Endothelial cell of umbilical vein (primary cell): ENCODE data around the gene OXSR1. TPM values are rescaled to one million over a fixed set of nuclear protein-coding genes. Genes with fewer than 3 reads are reported as not detected.

ENCODE experiments used
- BruUV-seq: library from RNA; stranded (reverse); fragments of 400-500 nt; replicated peaks from 2 replicates; lab custom pipeline; 2021; lab: Mats Ljungman, UMichigan
- CTCF ChIA-PET: fragments of 300-600, 350-600 bp; sonication (Branson Sonifier 250); formaldehyde crosslinking; loops from one replicate; lab custom pipeline; 2021; ENCODE audit warnings: antibody characterized with exemption, inconsistent platforms; lab: Charles Lee
- POLR2A ChIA-PET: fragments of 300-600, 350-600 bp; sonication (Branson Sonifier 250); formaldehyde crosslinking; loops from one replicate; lab custom pipeline; 2021; ENCODE audit warnings: antibody characterized with exemption, inconsistent platforms; lab: Charles Lee
- DNase-seq: peaks from one replicate; pipeline ENCODE4 v3.0.0-alpha.2; 2011; ENCODE audit warnings: low read depth, low spot score
- FAIRE-seq: peaks from 2 replicates; lab custom pipeline; 2011; peaks lifted over from hg19 to GRCh38; lab: Jason Lieb, UNC
- H2AFZ ChIP-seq: 2 replicates; pipeline ENCODE4 v1.6.0; 2012; ENCODE audit warnings: low read depth, low read length, control low read depth, inconsistent platforms
- H3K27ac ChIP-seq: 2 replicates; pipeline ENCODE4 v1.5.1; 2011; ENCODE audit warnings: low read depth, mild to moderate bottlenecking, control low read depth, low read length, moderate library complexity; ENCODE audit not compliant: insufficient read depth
- H3K27me3 ChIP-seq, 2 experiments: 2 replicates each; pipeline versions ENCODE4 v1.6.0 to v1.6.1; 2011; ENCODE audit warnings: low read length in 2 of 2, mixed read lengths in 1 of 2; ENCODE audit not compliant: control insufficient read depth in 2 of 2, insufficient read depth in 2 of 2
- H3K36me3 ChIP-seq, 2 experiments: 2 replicates in 1 of 2; 3 replicates in 1 of 2; pipeline ENCODE4 v1.5.1; 2011; ENCODE audit warnings: low read length in 2 of 2, mild to moderate bottlenecking in 1 of 2, moderate library complexity in 1 of 2; ENCODE audit not compliant: control insufficient read depth in 2 of 2, insufficient read depth in 2 of 2; ENCODE audit errors: extremely low read depth in 1 of 2
- H3K4me1 ChIP-seq: 3 replicates; pipeline ENCODE4 v1.5.1; 2011; ENCODE audit warnings: mild to moderate bottlenecking, low read length; ENCODE audit not compliant: control insufficient read depth, insufficient read depth; ENCODE audit errors: extremely low read depth
- H3K4me2 ChIP-seq: 2 replicates; pipeline ENCODE4 v1.6.1; 2011; ENCODE audit warnings: low read length, control low read depth, mixed read lengths; ENCODE audit not compliant: insufficient read depth
- H3K4me3 ChIP-seq, 3 experiments: fragments of 200-600 bp in 1 of 3; sonication (generic), shearing (Covaris generic) in 1 of 3; replicated peaks in 1 of 3; 2 replicates each; pipeline ENCODE4 v1.5.1; 2011 to 2016; ENCODE audit warnings: control low read depth in 3 of 3, low read length in 3 of 3, mild to moderate bottlenecking in 2 of 3, inconsistent platforms in 1 of 3, low read depth in 1 of 3, moderate library complexity in 1 of 3; ENCODE audit not compliant: insufficient read depth in 1 of 3
- H3K79me2 ChIP-seq: 2 replicates; pipeline ENCODE4 v1.6.0; 2012; ENCODE audit warnings: low read length, inconsistent platforms; ENCODE audit not compliant: control insufficient read depth, insufficient read depth
- H3K9ac ChIP-seq: replicated peaks from 2 replicates; pipeline ENCODE3; 2011; ENCODE audit warnings: low read length, control low read depth; ENCODE audit not compliant: insufficient read depth; ENCODE audit errors: extremely low read depth
- H3K9me1 ChIP-seq: replicated peaks from 3 replicates; pipeline ENCODE4 v1.6.0; 2011; ENCODE audit warnings: mild to moderate bottlenecking, low read length; ENCODE audit not compliant: control insufficient read depth, insufficient read depth; ENCODE audit errors: extremely low read depth
- H3K9me3 ChIP-seq: replicated peaks from 2 replicates; pipeline ENCODE4 v1.5.1; 2012; ENCODE audit warnings: low read length, inconsistent platforms; ENCODE audit not compliant: control insufficient read depth, insufficient read depth
- H4K20me1 ChIP-seq: replicated peaks from 2 replicates; pipeline ENCODE3; 2011; ENCODE audit warnings: mild to moderate bottlenecking, low read length; ENCODE audit not compliant: control insufficient read depth, insufficient read depth; ENCODE audit errors: extremely low read depth
- CTCF ChIP-seq, 2 donors: IDR thresholded peaks; 1 replicate in 1 of 2; 2 replicates in 1 of 2; pipeline ENCODE4 v1.5.1; 2011; ENCODE audit warnings: low read length in 2 of 2, mild to moderate bottlenecking in 2 of 2, moderate library complexity in 2 of 2, control low read depth in 1 of 2, inconsistent platforms in 1 of 2, low read depth in 1 of 2; ENCODE audit not compliant: insufficient read depth in 1 of 2; ENCODE audit errors: extremely low read depth in 1 of 2
- EZH2 ChIP-seq: IDR thresholded peaks from 2 replicates; pipeline ENCODE4 v1.6.1; 2012; ENCODE audit warnings: borderline replicate concordance, low read depth, mild to moderate bottlenecking, moderate library complexity, low read length, inconsistent platforms; ENCODE audit not compliant: severe bottlenecking
- FOS ChIP-seq: IDR thresholded peaks from 2 replicates; pipeline ENCODE4 v1.6.1; 2011; ENCODE audit warnings: mild to moderate bottlenecking, low read length, moderate library complexity, borderline replicate concordance; ENCODE audit not compliant: insufficient read depth
- GATA2 ChIP-seq: IDR thresholded peaks from 2 replicates; pipeline ENCODE4 v1.7.0; 2011; ENCODE audit warnings: low read depth, mild to moderate bottlenecking, moderate library complexity, mixed read lengths, low read length; ENCODE audit not compliant: insufficient read length, insufficient read depth
- MYC ChIP-seq: IDR thresholded peaks from one replicate; pipeline ENCODE4 v1.6.1; 2011; ENCODE audit warnings: mild to moderate bottlenecking, low read depth, low read length
- POLR2A ChIP-seq: IDR thresholded peaks from 2 replicates; pipeline ENCODE4 v1.6.1; 2012; ENCODE audit warnings: low read depth, mild to moderate bottlenecking, control low read depth, low read length
- POLR2AphosphoS5 ChIP-seq: IDR thresholded peaks from 2 replicates; pipeline ENCODE4 v1.6.1; 2012; ENCODE audit warnings: low read depth, mild to moderate bottlenecking, control low read depth, low read length, moderate library complexity; ENCODE audit not compliant: insufficient read depth
- dilution Hi-C: fragments of 300-500 bp; cut with MboI; formaldehyde crosslinking; loops from one replicate; pipeline ENCODE4 v1.15.0; 2019; ENCODE audit warnings: low sequenced_read_pairs; ENCODE audit not compliant: extremely low pct_ligation_motif_present
- intact Hi-C: fragments of 100-400 bp; cut with micrococcal nuclease; formaldehyde crosslinking; loops from one replicate; pipeline ENCODE4 v1.10.0; 2022
- polyA plus RNA-seq, 4 experiments: library from polyadenylated mRNA; depleted of rRNA in 3 of 4; stranded (reverse) in 3 of 4; unstranded in 1 of 4; fragments of >200 nt; gene quantifications; 2 replicates each; pipeline versions ENCODE4 v1.2.1 to v1.2.3, GENCODE V29; 2011 to 2012; ENCODE audit warnings: missing spikeins in 1 of 4
- total RNA-seq: library from RNA; stranded (reverse); gene quantifications from 2 replicates; pipeline ENCODE4 v1.2.3, GENCODE V29; 2021
- TF ChIP-seq, protein P1 (sequence below): IDR thresholded peaks from 2 replicates; pipeline ENCODE4 v1.6.1; 2011; ENCODE audit not compliant: insufficient read depth, insufficient read length

Gene OXSR1
- total and polyA plus RNA-seq, 2 donors (not counting 3 experiments of a cell fraction or from before 2014, with no cell fraction given), result 15.1 to 32.9 TPM

- dilution Hi-C loops, result no loop called here
- FAIRE-seq, result no peak
- DNase-seq, result no peak
- ChIA-PET CTCF (interaction anchor here (0.9 to 2.0 kb wide), 3 partner anchors 10 to 225 kb away, joined by 3 to 5 read pairs (median 3); partner anchors contain the start of gene XYLB), POLR2A (no interaction called here)
- no peak overlapping the region for H2AFZ ChIP-seq
- no peak overlapping the region for H3K4me3 ChIP-seq
- no peaks in the 10 kb centered on the region for H4K20me1 ChIP-seq
- no peaks in the 10 kb centered on the region for H3K9me1 ChIP-seq
- H3K4me2 ChIP-seq, result no peak overlapping the region
- BruUV-seq, result no TSS peak
- H3K36me3 ChIP-seq, result peaks cover 9 to 24% of the 10 kb centered on the region in 2 experiments
- H3K9ac ChIP-seq, result no peak overlapping the region
- H3K27me3 ChIP-seq, result no peaks in the 10 kb centered on the region
- no peak overlapping the region for H3K27ac ChIP-seq
- no peaks in the 10 kb centered on the region for H3K9me3 ChIP-seq
- no peak for TF ChIP-seq GATA2
- TF ChIP-seq FOS, result no peak
- TF ChIP-seq EZH2, result no peak
- TF ChIP-seq MYC, result no peak
- no peak for TF ChIP-seq CTCF (IDR thresholded peaks at IDR 0.05; ENCODE audit: extremely low read depth in 1 of 2, insufficient read depth in 1 of 2, low read depth in 1 of 2, low read length in 2 of 2)
- TF ChIP-seq, protein P1, sequence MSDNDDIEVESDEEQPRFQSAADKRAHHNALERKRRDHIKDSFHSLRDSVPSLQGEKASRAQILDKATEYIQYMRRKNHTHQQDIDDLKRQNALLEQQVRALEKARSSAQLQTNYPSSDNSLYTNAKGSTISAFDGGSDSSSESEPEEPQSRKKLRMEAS, result no peak
- no peak for TF ChIP-seq POLR2AphosphoS5
- TF ChIP-seq POLR2A, result no peak
- H3K79me2 ChIP-seq, result no peaks in the 10 kb centered on the region
- H3K4me1 ChIP-seq, result no peaks in the 10 kb centered on the region
- intact Hi-C loops, result no loop called here
These were observed 43.9 kb upstream of the OXSR1 start for GRCh38 chr3:38121451-38121831.
